GM21447 (cell line): ENCODE data around the gene LRRC4B.

Experiments used
- ATAC-seq: cut with Tn5 transposase; IDR thresholded peaks from one replicate; pipeline ENCODE4 v1.9.1; 2021; ENCODE audit not compliant: unreplicated experiment

The LRRC4B gene

DNA sequence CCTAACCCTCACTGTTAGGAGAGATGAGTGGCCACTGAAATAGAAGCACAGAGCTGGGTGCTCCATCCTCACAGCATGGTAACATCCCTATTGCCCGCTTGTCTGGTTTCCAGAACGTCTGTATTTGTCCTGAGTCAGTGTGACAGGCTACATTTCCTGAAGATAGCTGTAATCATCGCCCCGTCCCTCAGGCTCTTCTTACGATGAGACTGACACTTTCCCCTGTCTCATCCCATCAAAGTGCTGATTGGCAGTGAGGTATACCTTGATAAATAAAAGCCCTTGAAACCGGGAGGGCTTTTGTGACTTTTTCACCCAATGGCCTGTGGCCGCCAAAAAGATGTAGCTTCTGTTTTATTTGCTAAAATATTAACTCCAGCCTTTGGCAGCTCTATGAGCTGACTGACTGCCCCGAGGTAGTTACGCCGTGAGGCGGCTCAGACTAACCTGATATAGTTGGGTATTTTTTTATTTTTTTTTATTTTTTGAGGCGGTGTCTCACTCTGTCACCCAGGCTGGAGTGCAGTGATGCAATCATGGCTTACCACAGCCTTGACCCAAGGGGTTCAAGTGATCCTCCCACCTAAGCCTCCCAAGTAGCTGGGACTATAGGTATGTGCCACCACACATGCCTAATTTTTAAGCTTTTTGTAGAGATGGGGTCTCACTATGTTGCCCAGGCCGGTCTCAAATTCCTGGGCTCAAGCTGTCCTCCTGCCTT, 5.7 kb upstream of the LRRC4B start:
- ATAC-seq, result no peak

GRCh38 chr19:50570997-50571396, 2.8 kb upstream of the LRRC4B start:
- ATAC-seq, result no peak

DNA sequence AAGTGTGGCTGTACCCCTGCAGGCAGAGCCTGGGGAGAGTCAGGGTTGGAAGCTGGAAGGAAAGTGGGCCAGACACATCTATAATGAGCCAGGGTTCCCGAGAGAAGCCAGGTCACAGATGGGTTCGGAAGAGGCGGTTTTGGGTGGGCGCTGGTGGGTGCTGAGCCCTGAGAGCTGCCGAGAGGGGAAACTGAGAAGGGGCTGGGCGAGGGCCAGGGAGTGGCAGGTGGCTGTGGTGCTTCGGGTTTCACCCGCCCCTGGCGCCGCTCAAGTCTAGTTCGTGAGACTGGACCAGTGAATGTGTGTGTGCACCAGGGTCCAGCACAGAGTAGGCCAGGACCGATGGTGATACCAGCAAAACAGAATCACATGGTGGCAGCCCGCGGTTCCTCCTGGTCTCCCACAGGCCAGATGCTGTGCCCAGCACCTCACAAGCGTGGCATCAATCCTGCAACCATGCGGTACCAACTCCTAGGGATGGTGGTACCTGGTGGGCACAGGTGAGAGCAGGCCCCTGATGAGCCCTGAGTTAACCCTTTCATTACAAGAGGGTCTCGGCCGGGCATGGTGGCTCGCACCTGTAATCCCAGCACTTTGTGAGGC, 1.8 kb upstream of the LRRC4B start:
- ATAC-seq, result no peak

DNA sequence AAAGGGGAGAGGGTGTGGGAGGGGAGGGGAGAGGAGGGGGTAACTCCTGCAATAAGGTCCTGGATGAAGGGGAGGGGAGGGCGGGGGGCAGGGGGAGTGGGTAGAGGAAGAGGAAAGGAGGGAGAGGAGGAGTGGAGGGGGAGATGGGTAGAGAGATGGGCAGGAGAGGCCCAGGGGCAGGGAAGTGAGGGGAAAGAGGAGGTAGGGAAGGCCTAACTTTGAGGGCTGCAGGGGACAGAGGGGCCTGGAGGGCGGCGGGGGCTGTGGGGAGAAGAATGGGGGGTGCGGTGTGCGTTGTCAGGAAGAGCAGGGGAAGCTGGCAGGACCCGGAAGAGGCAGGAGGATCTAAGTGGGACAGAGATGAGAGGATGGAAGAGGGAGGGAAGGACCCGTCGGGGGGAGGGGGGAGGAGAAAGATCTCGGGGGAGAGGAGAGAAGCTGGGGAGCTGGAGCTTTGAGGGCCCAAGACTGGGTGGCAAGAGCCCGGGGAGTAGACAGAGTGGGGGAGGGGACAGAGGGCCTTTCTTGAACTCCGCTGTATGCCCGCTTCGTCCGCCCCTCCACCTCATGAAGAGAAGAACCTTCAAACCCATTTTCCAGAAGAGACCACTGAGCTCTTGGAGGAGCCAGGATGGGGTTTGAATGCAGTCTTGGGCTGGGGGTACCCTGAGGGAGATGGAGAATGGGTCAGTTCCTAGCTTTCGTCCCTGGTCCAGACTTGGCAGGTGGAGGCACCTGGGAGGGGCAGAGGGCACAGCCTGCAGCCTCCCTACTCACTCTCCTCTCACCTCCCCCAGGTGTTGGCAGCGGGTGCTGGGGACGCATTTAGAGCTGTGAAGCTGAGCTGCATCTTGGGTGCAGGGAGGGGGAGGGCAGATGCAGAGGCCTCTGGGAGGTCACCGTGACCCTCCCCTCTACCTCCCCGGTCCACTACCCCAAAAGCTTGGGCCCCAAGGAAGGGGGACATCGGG, 778 bp upstream of the LRRC4B start:
- no peak for ATAC-seq

- no peak for ATAC-seq
These were observed 988 bp downstream of the LRRC4B start for GRCh38 chr19:50567052-50567841.

- no peak for ATAC-seq
These were observed 2.0 kb downstream of the LRRC4B start for GRCh38 chr19:50565984-50566903.

DNA sequence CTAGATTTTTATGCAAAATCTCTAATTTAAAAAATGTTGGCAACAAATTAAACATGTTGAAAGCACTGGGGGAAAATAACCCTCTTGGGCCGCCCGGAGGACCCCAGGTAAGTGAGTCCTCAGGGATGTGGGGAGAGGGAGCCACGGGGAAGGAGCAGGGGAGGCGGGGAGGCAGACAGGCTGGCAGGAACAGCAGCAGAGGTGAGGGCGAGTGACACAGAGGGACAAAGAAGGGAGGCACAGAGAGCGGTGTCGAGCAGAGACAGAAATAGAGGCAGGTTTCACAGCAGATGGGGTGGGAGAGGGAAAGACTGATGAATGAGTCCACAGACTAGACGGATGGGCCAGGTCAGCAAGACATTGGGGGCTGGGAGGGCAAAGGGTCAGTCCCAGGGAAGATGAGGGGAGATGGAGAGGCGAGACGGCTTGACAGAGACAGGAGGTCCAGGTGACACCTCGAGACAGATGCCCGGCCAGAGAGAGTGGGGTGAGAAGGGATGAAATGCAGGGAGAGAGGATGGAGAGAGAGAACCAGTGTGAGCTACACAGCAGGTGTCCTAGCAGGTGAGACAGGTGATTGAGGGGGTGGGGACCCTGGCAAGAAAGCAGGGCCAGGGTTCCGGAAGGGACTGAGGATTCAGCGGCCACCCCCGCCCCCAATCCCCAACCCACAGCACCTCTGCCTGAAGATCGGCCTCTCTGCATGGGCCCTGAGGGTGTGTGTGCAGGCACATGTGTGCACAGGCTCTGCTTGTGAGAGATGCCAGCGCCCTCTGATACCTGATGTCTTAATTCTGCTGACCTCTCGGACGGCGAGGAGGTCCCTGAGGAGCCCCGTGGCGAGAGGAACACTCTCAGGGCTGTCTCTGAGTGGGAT, 3.8 kb downstream of the LRRC4B start:
- ATAC-seq, result no peak

- no peak for ATAC-seq
These were observed 4.6 kb downstream of the LRRC4B start for GRCh38 chr19:50563597-50563996.

DNA sequence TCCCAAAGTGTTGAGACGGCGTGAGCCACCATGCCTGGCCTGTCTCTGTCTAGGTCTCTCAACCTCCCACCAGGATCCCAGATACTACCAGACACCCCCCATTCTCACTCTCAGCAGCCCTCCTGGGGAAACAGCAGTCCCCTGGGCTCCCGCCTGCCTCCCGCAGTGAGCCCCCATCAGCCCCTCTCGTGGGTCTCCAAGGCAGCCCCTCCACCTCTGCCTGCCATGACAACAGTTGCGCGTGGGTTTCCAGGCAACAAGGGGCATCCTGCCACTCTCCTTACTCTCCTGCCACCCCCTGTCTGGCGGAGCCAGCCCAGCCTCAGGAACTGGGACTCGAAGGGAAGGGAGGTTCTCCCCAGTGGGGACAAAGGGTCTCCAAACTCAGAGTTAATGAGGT, 5.2 kb downstream of the LRRC4B start:
- no peak for ATAC-seq

GRCh38 chr19:50562329-50562728, 5.9 kb downstream of the LRRC4B start:
- no peak for ATAC-seq

- no peak for ATAC-seq
These were observed 8.6 kb downstream of the LRRC4B start for GRCh38 chr19:50559636-50560035.

DNA sequence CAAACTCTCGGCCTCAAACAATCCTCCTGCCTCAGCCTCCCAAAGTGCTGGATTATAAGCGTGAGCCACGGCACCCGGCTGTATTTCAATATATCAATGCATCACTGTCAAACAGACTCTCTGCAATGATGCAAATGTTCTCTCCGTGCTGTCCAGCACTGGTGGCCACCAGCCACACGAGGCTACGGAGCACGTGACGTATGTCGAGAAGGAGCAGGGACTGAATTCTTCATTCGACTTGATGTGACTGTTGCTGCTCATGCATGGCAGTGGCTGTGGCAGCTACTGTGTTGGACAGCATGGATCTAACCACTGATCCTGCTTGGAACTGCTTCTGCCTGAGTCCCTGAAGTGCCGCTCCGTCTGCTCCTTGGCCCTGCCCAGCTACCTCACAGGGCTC, 9.8 kb downstream of the LRRC4B start:
- no peak for ATAC-seq

- ATAC-seq, result no peak
These were observed 10.2 kb downstream of the LRRC4B start for GRCh38 chr19:50558039-50558438.

DNA sequence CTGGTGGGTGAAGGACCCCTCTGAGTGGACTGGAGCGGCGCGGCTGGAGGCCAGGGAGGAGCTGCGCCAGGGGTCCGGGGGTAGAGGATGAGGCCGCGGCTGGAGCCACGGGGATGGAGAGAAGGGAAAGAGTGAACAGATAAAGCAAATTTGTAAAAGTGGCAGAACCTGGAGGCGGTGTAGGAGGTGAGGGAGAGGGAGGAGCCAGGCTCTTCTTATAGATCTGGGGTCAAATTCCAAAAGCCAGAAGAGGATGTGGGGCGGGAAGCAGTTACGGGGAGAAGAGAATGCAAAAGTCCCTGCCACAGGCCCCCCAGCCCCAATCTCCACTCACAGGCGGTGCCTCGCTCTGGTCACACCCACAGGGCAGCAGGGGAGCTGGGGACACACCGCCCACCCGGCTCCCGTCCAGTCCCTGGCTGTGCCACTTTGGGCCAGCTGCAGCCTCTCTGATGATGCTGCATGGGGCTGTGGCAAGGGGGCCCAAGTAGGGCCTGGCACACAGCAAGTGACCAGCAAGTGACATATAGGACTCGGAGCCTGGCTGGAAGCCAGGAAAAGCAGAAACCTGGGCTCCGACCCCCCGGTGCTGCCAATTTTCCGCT, 11.1 kb downstream of the LRRC4B start:
- no peak for ATAC-seq

GRCh38 chr19:50556282-50557008, 11.8 kb downstream of the LRRC4B start:
- ATAC-seq, result no peak

DNA sequence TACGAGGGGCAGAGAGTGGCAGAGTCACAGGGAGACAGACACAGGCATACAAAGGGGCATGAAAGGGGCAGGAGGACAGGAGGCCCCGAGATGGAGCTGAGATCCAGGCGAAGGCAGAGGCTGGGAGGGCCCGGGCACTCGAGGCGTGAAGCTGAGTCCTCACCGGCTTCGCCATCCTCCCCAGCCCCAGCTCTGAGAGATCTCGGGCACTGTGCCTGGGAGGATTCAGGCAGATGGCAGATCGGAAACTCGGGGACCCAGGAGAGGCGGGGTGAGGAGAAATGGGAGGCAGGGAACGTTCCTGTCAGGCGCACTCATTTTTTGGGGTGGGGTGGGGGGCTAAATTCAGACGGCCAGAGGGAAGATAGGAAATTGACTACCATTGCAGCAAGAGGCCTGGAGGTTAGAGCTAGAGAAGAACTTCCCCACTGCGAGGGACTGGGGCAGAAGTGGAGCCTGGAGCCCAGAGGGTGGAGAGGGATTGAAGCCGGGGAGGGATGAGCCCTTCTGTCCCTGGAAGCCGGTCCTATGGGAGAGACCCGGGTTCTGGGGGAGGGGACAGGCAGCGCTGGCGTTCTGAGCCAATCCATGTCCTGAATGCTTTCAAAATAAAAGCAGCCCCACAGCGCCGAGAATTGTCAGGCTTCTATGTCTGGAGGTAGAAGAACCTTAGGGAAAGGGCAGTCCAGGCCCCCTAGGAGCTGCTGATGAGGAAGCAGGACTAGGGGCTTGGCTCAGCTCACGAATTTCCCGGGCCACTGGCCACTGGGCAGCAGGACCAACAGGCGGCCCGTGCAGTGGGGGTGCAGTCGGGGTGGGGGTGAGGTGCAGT, 12.6 kb downstream of the LRRC4B start:
- ATAC-seq, result no peak

GRCh38 chr19:50555033-50555432, 13.2 kb downstream of the LRRC4B start:
- ATAC-seq, result no peak
